AG04449 (cell line): ENCODE measurements around the gene TMEM47.
A peak's percentile ranks its signal among the peaks of the same experiment; 100 is the strongest.

Experiments used
- CTCF ChIA-PET: fragments of 350-600 bp; formaldehyde crosslinking; extraction: SDS; loops from one replicate; lab custom pipeline; 2021; ENCODE audit warnings: antibody characterized with exemption; lab: Yijun Ruan, JAX
- POLR2A ChIA-PET: fragments of 400-600, 350-600 bp; formaldehyde crosslinking; extraction: SDS; loops from one replicate; lab custom pipeline; 2020; ENCODE audit warnings: antibody characterized with exemption, inconsistent platforms; lab: Yijun Ruan, JAX
- DNase-seq: peaks from one replicate; pipeline ENCODE4 v3.0.0-alpha.2; 2010; ENCODE audit warnings: low read depth, low spot score
- H3K4me3 ChIP-seq: 2 replicates; pipeline ENCODE4 v1.5.1; 2011; ENCODE audit warnings: low read depth, mild to moderate bottlenecking, control low read depth, low read length
- CTCF ChIP-seq: IDR thresholded peaks from one replicate; pipeline ENCODE4 v1.5.1; 2011; ENCODE audit warnings: mild to moderate bottlenecking, moderate library complexity, low read length, control low read depth, inconsistent platforms; ENCODE audit not compliant: insufficient read depth; ENCODE audit errors: missing control alignments

TMEM47 gene

DNA sequence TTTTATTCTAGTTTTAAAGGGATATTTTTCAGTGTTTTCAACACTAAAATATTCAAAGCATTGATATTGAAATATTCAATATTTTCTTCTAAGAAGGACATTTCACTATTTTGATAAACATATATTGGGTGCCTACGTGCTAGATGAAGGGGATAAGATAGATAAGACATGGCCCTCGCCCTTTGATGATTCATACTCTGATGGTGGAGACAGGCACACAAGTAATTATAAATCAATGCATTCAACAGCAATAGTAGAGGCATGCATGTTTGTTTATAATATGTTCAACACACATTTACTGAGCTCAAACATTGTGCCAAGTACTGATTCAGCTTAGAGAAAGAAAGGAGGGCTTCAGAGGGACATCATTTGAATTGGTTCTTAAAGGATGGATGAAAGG is 22.7 kb downstream of the TMEM47 start:
- TF ChIP-seq CTCF = no peak
- ChIA-PET CTCF (no interaction called here), POLR2A (no interaction called here)
- no peak for DNase-seq
- H3K4me3 ChIP-seq = no peak overlapping the region

DNA sequence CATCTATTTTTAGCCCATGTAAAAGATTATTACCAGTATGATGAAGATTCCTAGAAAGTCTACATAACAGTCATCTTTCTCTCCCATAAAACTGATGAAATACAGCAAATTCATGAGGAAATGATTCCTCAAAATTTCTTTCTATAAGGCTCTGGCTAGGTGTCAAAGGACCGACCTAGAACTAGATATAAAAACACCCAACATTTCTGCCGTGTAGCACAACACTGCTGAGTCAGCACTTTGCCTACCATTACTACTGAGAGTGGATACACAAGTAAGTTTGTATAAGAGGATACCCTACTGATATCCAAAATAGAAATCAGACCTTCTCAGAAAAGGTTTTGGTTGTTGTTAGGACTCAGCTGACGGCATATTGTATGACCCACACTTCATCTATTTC is 24.7 kb downstream of the TMEM47 start:
- TF ChIP-seq CTCF = no peak
- POLR2A ChIA-PET = no interaction called here
- no peak for DNase-seq
- H3K4me3 ChIP-seq = no peak overlapping the region
- CTCF ChIA-PET = no interaction called here

DNA sequence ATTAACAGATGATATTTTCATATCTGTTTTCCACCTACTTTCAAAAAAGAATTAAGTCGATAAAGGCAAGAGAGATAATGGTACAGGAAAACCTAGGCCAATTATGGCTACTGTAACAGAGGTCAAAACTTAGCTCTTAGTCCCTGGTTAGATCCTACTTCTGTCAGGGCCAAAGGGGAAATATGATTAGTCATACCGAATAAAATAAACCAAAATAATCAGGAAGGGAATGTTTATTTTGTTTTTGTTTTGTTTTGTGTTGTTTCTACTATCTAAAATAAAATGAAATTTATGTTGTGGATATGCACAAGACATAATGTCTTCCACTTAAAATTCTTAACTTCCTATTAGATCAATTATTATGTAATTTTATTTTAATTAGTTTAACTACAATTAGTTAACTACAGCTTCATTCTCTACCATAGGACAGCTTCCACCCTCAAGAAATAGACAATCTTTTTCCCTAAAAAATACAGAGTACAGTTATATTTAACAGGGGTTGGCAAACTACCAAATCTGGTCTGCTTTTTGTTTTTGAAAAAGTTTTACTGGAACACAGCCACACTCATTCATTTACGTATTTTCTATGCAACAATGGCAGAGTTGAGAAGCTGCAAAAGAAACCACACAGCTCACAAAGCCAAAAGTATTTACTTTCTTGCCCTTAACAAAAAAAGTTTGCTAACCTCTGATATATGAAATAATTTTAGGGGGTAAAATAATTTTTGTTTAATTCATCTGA is 25.4 kb downstream of the TMEM47 start:
- TF ChIP-seq CTCF = no peak
- no peak overlapping the region for H3K4me3 ChIP-seq
- POLR2A ChIA-PET = no interaction called here
- DNase-seq = no peak
- CTCF ChIA-PET = no interaction called here

DNA sequence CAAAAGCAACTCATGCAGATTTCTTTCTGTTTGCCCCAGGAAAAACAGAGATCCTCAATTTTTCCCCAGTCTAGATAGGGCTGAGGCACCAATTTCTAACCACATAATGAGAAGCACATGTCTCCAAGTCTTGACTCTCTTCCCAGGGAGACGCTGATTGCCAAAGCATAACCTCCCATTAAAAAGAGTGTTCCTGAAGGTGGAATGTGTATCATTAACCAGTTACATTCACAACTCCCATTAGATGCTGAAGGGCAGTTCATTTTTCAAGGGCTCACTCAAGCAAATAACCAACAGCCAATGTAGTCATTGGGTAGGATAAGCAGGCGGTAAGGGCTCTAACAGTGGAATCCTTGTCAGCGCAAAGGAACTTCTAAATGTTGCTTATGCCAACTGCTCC is 27.5 kb downstream of the TMEM47 start:
- CTCF ChIA-PET = no interaction called here
- TF ChIP-seq CTCF = no peak

GRCh38 chrX:34624416-34624815 is 32.7 kb downstream of the TMEM47 start:
- POLR2A ChIA-PET = no interaction called here
- CTCF ChIA-PET = interaction anchor here (1.0 kb wide), 1 partner anchor 13 kb away, joined by 5 read pairs; no protein-coding TSS in a partner anchor
- H3K4me3 ChIP-seq = no peak overlapping the region
- no peak for TF ChIP-seq CTCF
- DNase-seq = no peak

More for the DNA sequence above, 27.5 kb downstream of the TMEM47 start:
- no peak overlapping the region for H3K4me3 ChIP-seq
- POLR2A ChIA-PET = no interaction called here
- peak; percentile 14 for DNase-seq

GRCh38 chrX:34619920-34620319 is 37.2 kb downstream of the TMEM47 start:
- ChIA-PET POLR2A (no interaction called here), CTCF (no interaction called here)
- no peak overlapping the region for H3K4me3 ChIP-seq
- DNase-seq = no peak
- TF ChIP-seq CTCF = no peak
